Thyroid gland (tissue), 4 donors: ENCODE data around the gene COMT.

ENCODE experiments used
- POLR2A ChIP-seq, 2 donors: fragments of 450-650 bp; IDR thresholded peaks; one replicate each; pipeline ENCODE4 v1.6.1; 2017; ENCODE audit warnings: antibody characterized with exemption in 2 of 2, mild to moderate bottlenecking in 2 of 2, moderate library complexity in 1 of 2
- TF ChIP-seq, protein P1 (sequence below), 6 experiments: fragments of 200-600 bp in 3 of 6; fragments of 450-650 bp in 3 of 6; sonication (generic) in 3 of 6; IDR thresholded peaks; one replicate each; pipeline ENCODE4 v1.5.1; 2016 to 2019; ENCODE audit warnings: antibody characterized with exemption in 6 of 6, mild to moderate bottlenecking in 2 of 6, inconsistent platforms in 1 of 6, moderate library complexity in 1 of 6

- TF ChIP-seq, protein P1, sequence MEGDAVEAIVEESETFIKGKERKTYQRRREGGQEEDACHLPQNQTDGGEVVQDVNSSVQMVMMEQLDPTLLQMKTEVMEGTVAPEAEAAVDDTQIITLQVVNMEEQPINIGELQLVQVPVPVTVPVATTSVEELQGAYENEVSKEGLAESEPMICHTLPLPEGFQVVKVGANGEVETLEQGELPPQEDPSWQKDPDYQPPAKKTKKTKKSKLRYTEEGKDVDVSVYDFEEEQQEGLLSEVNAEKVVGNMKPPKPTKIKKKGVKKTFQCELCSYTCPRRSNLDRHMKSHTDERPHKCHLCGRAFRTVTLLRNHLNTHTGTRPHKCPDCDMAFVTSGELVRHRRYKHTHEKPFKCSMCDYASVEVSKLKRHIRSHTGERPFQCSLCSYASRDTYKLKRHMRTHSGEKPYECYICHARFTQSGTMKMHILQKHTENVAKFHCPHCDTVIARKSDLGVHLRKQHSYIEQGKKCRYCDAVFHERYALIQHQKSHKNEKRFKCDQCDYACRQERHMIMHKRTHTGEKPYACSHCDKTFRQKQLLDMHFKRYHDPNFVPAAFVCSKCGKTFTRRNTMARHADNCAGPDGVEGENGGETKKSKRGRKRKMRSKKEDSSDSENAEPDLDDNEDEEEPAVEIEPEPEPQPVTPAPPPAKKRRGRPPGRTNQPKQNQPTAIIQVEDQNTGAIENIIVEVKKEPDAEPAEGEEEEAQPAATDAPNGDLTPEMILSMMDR (IDR thresholded peaks at IDR 0.05): no peak
- TF ChIP-seq POLR2A (IDR thresholded peaks at IDR 0.05): no peak
Observed at GRCh38 chr22:19963863-19964642, 22.5 kb downstream of the COMT start.
